ENCODE measurements around the gene RXRB. TPM values are rescaled to one million over a fixed set of nuclear protein-coding genes. Genes with fewer than 3 reads are reported as not detected.
A peak's percentile ranks its signal among the peaks of the same experiment; 100 is the strongest.

The RXRB gene
- total and polyA plus RNA-seq, 10 of the 15 experiments (the other 5 are each of a cell fraction or from before 2014, with no cell fraction given): 0.71 to 35.0 (median 20.4) TPM

DNA sequence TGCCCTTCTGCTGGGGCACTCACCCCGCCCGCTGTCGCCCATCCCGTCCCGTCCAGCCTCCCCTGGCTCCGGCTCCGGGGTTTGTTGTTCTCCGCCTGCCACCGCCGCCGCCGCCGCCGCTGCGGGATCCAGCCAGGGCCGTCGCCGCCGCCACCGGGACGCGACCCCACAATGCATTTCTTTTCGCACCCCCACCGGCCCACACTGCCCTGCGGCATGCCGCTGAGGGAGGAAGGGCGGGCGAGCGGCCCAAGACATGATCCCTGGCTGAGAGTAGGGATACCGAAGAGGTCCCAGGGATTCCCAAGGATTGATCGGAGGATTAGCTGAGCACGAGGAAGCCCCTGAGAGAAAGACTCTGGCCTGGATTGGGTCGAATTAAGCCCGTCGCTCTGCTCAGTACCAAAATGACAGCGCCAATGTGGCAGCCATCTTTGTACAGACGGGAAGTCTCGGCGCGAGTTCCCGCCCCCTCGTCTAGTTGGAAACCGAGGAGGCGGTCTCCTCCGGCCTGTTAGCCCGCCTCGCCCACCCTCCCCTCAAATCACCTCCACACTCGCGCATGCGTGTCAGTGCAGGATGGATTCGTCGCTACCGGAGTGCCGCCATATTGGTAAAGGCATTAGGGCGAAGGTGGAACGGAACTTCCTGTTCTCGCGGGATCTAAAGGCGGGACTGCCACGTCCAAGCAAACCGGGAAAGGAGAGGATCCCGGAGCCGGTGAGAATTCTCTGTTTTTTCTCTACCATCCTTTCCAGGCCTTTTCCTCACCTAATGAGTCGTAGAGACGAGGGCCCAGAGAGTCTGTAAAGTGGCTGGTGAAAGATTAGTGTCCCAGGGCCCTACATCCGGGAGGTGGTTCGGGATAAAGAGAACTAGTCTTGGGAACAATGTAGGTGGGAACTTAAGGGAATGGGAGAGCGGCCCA is at the start of gene RXRB, which contains the start of gene SLC39A7 (continued):
- TF ChIP-seq, protein P1, sequence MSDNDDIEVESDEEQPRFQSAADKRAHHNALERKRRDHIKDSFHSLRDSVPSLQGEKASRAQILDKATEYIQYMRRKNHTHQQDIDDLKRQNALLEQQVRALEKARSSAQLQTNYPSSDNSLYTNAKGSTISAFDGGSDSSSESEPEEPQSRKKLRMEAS (IDR thresholded peaks at IDR 0.05; ENCODE audit: low read depth, low read length): peak; percentile 26
- peak in 1 of 2 experiments; percentile 77; a peak in 1 of 3 replicates for TF ChIP-seq EGR1 (IDR thresholded peaks at IDR 0.05; ENCODE audit: borderline replicate concordance in 1 of 2, low read depth in 2 of 2, low read length in 2 of 2)
- TF ChIP-seq SRF (IDR thresholded peaks at IDR 0.05; ENCODE audit: low read depth in 2 of 2, low read length in 2 of 2): 0 out of 4 replicates have a peak, but pooled peaks of 1 of the 2 experiments have one; percentile 1
- no peak for TF ChIP-seq ZNF24 (IDR thresholded peaks at IDR 0.05)
- peak; percentile 88; the same call in 1 of the 2 replicates for TF ChIP-seq NBN (IDR thresholded peaks at IDR 0.05)
- TF ChIP-seq TCF3 (IDR thresholded peaks at IDR 0.05; ENCODE audit: borderline replicate concordance, insufficient read depth, low read depth, low read length): no peak
- TF ChIP-seq FOXM1 (IDR thresholded peaks at IDR 0.05; ENCODE audit: low read depth, low read length): no peak
- TF ChIP-seq BRCA1 (IDR thresholded peaks at IDR 0.05; ENCODE audit: low read depth, low read length): peak; percentile 93
- TF ChIP-seq ZSCAN29 (IDR thresholded peaks at IDR 0.05): no peak
- no peak for TF ChIP-seq PML (IDR thresholded peaks at IDR 0.05; ENCODE audit: low read length)
- TF ChIP-seq, protein P2, sequence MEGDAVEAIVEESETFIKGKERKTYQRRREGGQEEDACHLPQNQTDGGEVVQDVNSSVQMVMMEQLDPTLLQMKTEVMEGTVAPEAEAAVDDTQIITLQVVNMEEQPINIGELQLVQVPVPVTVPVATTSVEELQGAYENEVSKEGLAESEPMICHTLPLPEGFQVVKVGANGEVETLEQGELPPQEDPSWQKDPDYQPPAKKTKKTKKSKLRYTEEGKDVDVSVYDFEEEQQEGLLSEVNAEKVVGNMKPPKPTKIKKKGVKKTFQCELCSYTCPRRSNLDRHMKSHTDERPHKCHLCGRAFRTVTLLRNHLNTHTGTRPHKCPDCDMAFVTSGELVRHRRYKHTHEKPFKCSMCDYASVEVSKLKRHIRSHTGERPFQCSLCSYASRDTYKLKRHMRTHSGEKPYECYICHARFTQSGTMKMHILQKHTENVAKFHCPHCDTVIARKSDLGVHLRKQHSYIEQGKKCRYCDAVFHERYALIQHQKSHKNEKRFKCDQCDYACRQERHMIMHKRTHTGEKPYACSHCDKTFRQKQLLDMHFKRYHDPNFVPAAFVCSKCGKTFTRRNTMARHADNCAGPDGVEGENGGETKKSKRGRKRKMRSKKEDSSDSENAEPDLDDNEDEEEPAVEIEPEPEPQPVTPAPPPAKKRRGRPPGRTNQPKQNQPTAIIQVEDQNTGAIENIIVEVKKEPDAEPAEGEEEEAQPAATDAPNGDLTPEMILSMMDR (IDR thresholded peaks at IDR 0.05 in 2 of 3, conservative IDR thresholded peaks at IDR 0.05 in 1 of 3; ENCODE audit: control insufficient read depth in 2 of 3, extremely low read depth in 1 of 3, insufficient read depth in 1 of 3, low read depth in 3 of 3, low read length in 3 of 3): no peak
- TF ChIP-seq NFIC (IDR thresholded peaks at IDR 0.05; ENCODE audit: low read depth, low read length): no peak
- TF ChIP-seq ZNF217 (IDR thresholded peaks at IDR 0.05): no peak
- no peak for TF ChIP-seq FOXK2 (IDR thresholded peaks at IDR 0.05)
- TF ChIP-seq SMC3 (IDR thresholded peaks at IDR 0.05; ENCODE audit: borderline replicate concordance, low read length): no peak
- no peak; the same call in 1 of the 2 replicates for TF ChIP-seq EED (IDR thresholded peaks at IDR 0.05; ENCODE audit: low read depth)
- no peak for TF ChIP-seq NR2C2 (IDR thresholded peaks at IDR 0.05; ENCODE audit: borderline replicate concordance, control insufficient read depth, insufficient read length, low read depth)
- TF ChIP-seq, protein P3, sequence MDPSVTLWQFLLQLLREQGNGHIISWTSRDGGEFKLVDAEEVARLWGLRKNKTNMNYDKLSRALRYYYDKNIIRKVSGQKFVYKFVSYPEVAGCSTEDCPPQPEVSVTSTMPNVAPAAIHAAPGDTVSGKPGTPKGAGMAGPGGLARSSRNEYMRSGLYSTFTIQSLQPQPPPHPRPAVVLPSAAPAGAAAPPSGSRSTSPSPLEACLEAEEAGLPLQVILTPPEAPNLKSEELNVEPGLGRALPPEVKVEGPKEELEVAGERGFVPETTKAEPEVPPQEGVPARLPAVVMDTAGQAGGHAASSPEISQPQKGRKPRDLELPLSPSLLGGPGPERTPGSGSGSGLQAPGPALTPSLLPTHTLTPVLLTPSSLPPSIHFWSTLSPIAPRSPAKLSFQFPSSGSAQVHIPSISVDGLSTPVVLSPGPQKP (IDR thresholded peaks at IDR 0.05; ENCODE audit: low read depth, low read length): peak; percentile 70; the same call in 1 of the 2 replicates
- TF ChIP-seq ZNF274 (IDR thresholded peaks at IDR 0.05; ENCODE audit: insufficient read depth, insufficient read length): no peak
- TF ChIP-seq, protein P4, sequence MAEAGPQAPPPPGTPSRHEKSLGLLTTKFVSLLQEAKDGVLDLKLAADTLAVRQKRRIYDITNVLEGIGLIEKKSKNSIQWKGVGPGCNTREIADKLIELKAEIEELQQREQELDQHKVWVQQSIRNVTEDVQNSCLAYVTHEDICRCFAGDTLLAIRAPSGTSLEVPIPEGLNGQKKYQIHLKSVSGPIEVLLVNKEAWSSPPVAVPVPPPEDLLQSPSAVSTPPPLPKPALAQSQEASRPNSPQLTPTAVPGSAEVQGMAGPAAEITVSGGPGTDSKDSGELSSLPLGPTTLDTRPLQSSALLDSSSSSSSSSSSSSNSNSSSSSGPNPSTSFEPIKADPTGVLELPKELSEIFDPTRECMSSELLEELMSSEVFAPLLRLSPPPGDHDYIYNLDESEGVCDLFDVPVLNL (IDR thresholded peaks at IDR 0.05; ENCODE audit: low read depth, low read length): peak; percentile 65
- TF ChIP-seq TCF12 (IDR thresholded peaks at IDR 0.05; ENCODE audit: low read depth, low read length): 0 out of 2 replicates have a peak, but pooled peaks have one; percentile 6
- TF ChIP-seq SIN3A (IDR thresholded peaks at IDR 0.05; ENCODE audit: low read depth, low read length): peak; percentile 18; the same call in 1 of the 2 replicates
- no peak for TF ChIP-seq MEF2A (IDR thresholded peaks at IDR 0.05; ENCODE audit: insufficient read depth, low read depth, low read length)
- TF ChIP-seq, protein P5, sequence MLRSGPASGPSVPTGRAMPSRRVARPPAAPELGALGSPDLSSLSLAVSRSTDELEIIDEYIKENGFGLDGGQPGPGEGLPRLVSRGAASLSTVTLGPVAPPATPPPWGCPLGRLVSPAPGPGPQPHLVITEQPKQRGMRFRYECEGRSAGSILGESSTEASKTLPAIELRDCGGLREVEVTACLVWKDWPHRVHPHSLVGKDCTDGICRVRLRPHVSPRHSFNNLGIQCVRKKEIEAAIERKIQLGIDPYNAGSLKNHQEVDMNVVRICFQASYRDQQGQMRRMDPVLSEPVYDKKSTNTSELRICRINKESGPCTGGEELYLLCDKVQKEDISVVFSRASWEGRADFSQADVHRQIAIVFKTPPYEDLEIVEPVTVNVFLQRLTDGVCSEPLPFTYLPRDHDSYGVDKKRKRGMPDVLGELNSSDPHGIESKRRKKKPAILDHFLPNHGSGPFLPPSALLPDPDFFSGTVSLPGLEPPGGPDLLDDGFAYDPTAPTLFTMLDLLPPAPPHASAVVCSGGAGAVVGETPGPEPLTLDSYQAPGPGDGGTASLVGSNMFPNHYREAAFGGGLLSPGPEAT (IDR thresholded peaks at IDR 0.05; ENCODE audit: low read depth): peak; percentile 81

Data from GM12878 (cell line).